GM18508 (cell line): Measurements from ENCODE around the gene VLDLR.
"Not testable (repeated sequence)": the region's sequence is repeated elsewhere in the genome, so short reads cannot be mapped to it uniquely, and the experiment has no call there.

Source experiments
- ATAC-seq: cut with Tn5 transposase; IDR thresholded peaks from one replicate; pipeline ENCODE4 v1.9.1; 2021; ENCODE audit warnings: moderate number of reproducible peaks; ENCODE audit not compliant: insufficient read depth, unreplicated experiment

Gene VLDLR

DNA sequence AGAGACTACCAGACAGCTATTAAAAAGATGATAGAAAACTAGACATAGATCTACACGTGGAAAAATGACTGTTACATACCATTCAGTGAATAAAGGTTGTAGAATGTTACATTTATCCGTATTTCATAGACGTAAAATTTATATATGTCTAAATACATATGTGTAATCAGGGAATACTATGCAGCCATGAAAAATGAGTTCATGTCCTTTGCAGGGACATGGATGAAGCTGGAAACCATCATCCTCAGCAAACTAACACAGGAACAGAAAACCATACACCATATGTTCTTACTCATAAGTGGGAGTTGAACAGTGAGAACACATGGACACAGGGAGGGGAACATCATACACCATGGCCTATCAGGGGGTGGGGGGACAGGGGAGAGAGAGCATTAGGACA, 85.7 kb downstream of the VLDLR start:
- not testable (repeated sequence) for ATAC-seq
